ENCODE data around the gene TESK1.
"Not testable (repeated sequence)": the region's sequence is repeated elsewhere in the genome, so short reads cannot be mapped to it uniquely, and the experiment has no call there.

TESK1 gene

GRCh38 chr9:35604578-35605350 is at the start of gene TESK1:
Gene TESK1 (plus strand): TSS chr9:35605262. CDS start chr9:35605620, 358 bp downstream.
- DNase-seq: peak; percentile 91

- no peak for DNase-seq
These were observed 49.2 kb upstream of the TESK1 start for GRCh38 chr9:35555881-35556280.

- no peak for DNase-seq
These were observed 48.3 kb upstream of the TESK1 start for GRCh38 chr9:35556776-35557175.

- no peak for DNase-seq
These were observed 47.7 kb upstream of the TESK1 start for GRCh38 chr9:35557320-35557719.

- DNase-seq: no peak
These were observed 46.9 kb upstream of the TESK1 start for GRCh38 chr9:35558185-35558584.

GRCh38 chr9:35559792-35560530 is 45.1 kb upstream of the TESK1 start:
- no peak for DNase-seq

- DNase-seq: no peak
These were observed 44.3 kb upstream of the TESK1 start for GRCh38 chr9:35560625-35561337.

- DNase-seq: no peak
These were observed 43.4 kb upstream of the TESK1 start for GRCh38 chr9:35561468-35562261.

- no peak for DNase-seq
These were observed 41.9 kb upstream of the TESK1 start for GRCh38 chr9:35562895-35563780.

GRCh38 chr9:35563791-35564197 is 41.3 kb upstream of the TESK1 start:
- DNase-seq: no peak

GRCh38 chr9:35564658-35565061 is 40.4 kb upstream of the TESK1 start:
- DNase-seq: no peak

- DNase-seq: no peak
These were observed 38.6 kb upstream of the TESK1 start for GRCh38 chr9:35566417-35566816.

GRCh38 chr9:35568196-35568595 is 36.9 kb upstream of the TESK1 start:
- no peak for DNase-seq

- DNase-seq: no peak
These were observed 35.9 kb upstream of the TESK1 start for GRCh38 chr9:35569206-35569605.

- DNase-seq: peak; percentile 80
These were observed 34.2 kb upstream of the TESK1 start for GRCh38 chr9:35570709-35571504.

GRCh38 chr9:35574578-35575122 is 30.4 kb upstream of the TESK1 start:
- DNase-seq: no peak

GRCh38 chr9:35575478-35575877 is 29.6 kb upstream of the TESK1 start:
- DNase-seq: no peak

- DNase-seq: no peak
These were observed 27.6 kb upstream of the TESK1 start for GRCh38 chr9:35577486-35577885.

- DNase-seq: peak; percentile 65
These were observed 25.9 kb upstream of the TESK1 start for GRCh38 chr9:35579130-35579529.

- DNase-seq: not testable (repeated sequence)
These were observed 25.3 kb upstream of the TESK1 start for GRCh38 chr9:35579659-35580227.
